Left renal cortex interstitium (tissue), 4 donors: Measurements from ENCODE around the gene MBOAT7. TPM values are rescaled to one million over a fixed set of nuclear protein-coding genes. Genes with fewer than 3 reads are reported as not detected.

ENCODE experiments used
- polyA plus RNA-seq, 4 donors: library from polyadenylated mRNA; unstranded; fragments of 120-200 nt; gene quantifications; one replicate each; pipeline ENCODE4 v1.2.1, GENCODE V29; 2013; ENCODE audit not compliant: insufficient read length in 4 of 4

The MBOAT7 gene
- polyA plus RNA-seq, 4 donors = 48.8 to 93.3 (median 80.8) TPM

Other genes with a start within 250 kb of the MBOAT7 start
- under 1 TPM; 0.16 to 0.62 (median 0.35) TPM for gene CACNG8, start 226.6 kb downstream of the MBOAT7 start, polyA plus RNA-seq
- gene CACNG6, start 197.9 kb downstream of the MBOAT7 start, polyA plus RNA-seq = 1 to 10 TPM in 2 of 4 donors, under 1 TPM in 2; 0.79 to 1.4 (median 1.1) TPM
- gene VSTM1, start 125.7 kb downstream of the MBOAT7 start, polyA plus RNA-seq = under 1 TPM in 3 of 4 donors, not detected in 1; 0.22 to 0.34 (median 0.27) TPM
- gene TARM1, start 108.2 kb downstream of the MBOAT7 start, polyA plus RNA-seq = under 1 TPM in 2 of 4 donors, not detected in 2; 0.22 to 0.33 TPM
- gene OSCAR, start 88.8 kb downstream of the MBOAT7 start, polyA plus RNA-seq = under 1 TPM; 0.30 to 0.47 (median 0.36) TPM
- 100 to 1,000 TPM in 3 of 4 donors, 10 to 100 TPM in 1; 87.1 to 188 (median 133) TPM for gene NDUFA3, start 86.7 kb downstream of the MBOAT7 start, polyA plus RNA-seq
- gene TFPT, start 73.9 kb downstream of the MBOAT7 start, polyA plus RNA-seq = 10 to 100 TPM; 13.1 to 23.6 (median 20.1) TPM
- 10 to 100 TPM; 69.5 to 75.8 (median 71.8) TPM for gene PRPF31, start 73.8 kb downstream of the MBOAT7 start, polyA plus RNA-seq
- 10 to 100 TPM; 66.6 to 74.0 (median 69.4) TPM for gene CNOT3, start 51.8 kb downstream of the MBOAT7 start, polyA plus RNA-seq
- 10 to 100 TPM in 1 of 4 donors, 1 to 10 TPM in 3; 7.8 to 11.1 (median 9.7) TPM for gene LENG1, start 29.9 kb downstream of the MBOAT7 start, polyA plus RNA-seq
- 10 to 100 TPM; 27.1 to 48.0 (median 36.6) TPM for gene TMC4, start 16.4 kb downstream of the MBOAT7 start, polyA plus RNA-seq
- gene TSEN34, start 1.7 kb upstream of the MBOAT7 start, polyA plus RNA-seq = 10 to 100 TPM; 47.0 to 72.4 (median 58.4) TPM
- 1,000 to 10,000 TPM; 1,470 to 2,055 (median 1,604) TPM for gene RPS9, start 11.3 kb upstream of the MBOAT7 start, polyA plus RNA-seq
- gene LILRB3, start 33.4 kb upstream of the MBOAT7 start, polyA plus RNA-seq = 1 to 10 TPM in 3 of 4 donors, under 1 TPM in 1; 0.47 to 2.2 (median 1.3) TPM
- gene LILRA6, start 53.2 kb upstream of the MBOAT7 start, polyA plus RNA-seq = under 1 TPM; 0.38 to 0.92 (median 0.65) TPM
- gene LILRB5, start 67.7 kb upstream of the MBOAT7 start, polyA plus RNA-seq = 1 to 10 TPM; 2.1 to 2.8 (median 2.3) TPM
- 1 to 10 TPM in 3 of 4 donors, under 1 TPM in 1; 0.88 to 1.8 (median 1.5) TPM for gene LILRB2, start 91.5 kb upstream of the MBOAT7 start, polyA plus RNA-seq
- gene LILRA5, start 123.6 kb upstream of the MBOAT7 start, polyA plus RNA-seq = 1 to 10 TPM in 1 of 4 donors, under 1 TPM in 3; 0.24 to 1.2 (median 0.49) TPM
- gene LILRA4, start 149.6 kb upstream of the MBOAT7 start, polyA plus RNA-seq = under 1 TPM in 2 of 4 donors, not detected in 2; 0.16 to 0.17 TPM
- 1 to 10 TPM; 3.4 to 5.6 (median 4.0) TPM for gene LAIR1, start 175.4 kb upstream of the MBOAT7 start, polyA plus RNA-seq
- gene TTYH1, start 225.9 kb upstream of the MBOAT7 start, polyA plus RNA-seq = 10 to 100 TPM in 3 of 4 donors, 1 to 10 TPM in 1; 5.6 to 14.1 (median 10.6) TPM